ENCODE measurements around the gene CD320.
"Not testable (repeated sequence)": the region's sequence is repeated elsewhere in the genome, so short reads cannot be mapped to it uniquely, and the experiment has no call there.

Gene CD320

DNA sequence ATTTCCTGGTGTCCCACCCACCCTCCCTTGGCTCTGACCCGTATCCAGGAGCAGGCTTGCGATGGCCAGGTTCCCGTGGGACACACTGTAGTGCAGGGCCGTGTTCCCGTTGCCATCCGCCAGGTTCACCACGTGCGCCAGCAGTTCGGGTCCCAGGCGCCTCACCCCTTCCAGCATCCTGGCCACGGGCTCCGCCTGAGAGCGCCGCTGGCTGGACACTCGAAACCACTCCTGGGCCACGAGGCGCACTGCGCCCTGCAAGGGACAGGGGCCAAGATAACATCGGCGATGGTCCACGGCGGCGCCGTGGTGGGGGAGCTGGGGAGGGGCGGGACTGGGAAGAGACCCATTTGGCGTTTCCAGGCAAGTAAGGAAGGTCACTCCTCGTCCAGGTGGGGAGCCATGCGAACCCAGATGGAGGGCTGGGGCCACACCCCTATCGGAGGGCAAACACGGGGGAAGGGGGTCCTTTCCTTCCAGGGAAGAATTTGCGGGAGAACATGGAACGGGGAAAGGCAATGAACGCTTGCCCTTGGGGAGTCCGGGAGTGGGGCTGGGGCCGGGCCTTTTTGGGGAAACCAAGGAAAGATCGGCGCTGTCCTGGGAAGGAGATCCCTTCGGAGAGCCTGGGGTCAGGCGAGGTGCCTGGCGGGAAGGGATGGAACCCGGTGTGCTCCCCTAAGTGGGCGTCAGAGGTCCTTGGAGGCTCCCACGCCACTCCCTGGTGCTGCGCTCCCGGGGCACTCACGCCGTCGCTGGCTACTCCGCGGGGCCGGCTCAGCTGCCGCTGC is 25.0 kb upstream of the CD320 start:
- DNase-seq, result no peak

DNA sequence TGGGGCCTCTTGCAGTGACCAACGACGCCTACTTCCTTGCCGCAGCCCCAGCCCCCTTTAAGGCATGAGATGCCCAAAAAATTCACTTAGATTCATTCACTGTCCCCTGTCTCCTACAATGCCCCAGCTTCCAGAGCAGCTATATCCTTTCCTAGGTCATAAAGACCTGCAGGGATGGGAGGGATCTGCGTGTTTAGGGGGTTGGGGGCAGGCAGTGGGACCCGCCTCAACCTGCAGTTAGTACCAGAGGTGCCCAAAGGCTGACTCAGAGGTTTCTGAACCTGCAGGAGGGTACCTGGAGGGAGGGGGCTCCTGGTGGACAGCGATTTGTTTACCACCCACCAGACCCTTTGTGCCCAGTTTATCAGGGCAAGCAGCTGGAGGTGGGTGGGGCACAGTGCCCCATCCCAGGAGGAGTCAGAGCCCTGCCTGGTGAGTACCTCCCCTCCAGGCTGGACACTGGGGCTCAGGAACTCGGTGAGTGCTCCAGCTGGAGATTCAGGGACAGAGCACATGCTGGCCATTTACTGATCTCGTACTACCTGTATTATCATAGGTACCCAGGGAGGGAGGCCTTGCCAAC is 23.2 kb upstream of the CD320 start:
- DNase-seq, result no peak

DNA sequence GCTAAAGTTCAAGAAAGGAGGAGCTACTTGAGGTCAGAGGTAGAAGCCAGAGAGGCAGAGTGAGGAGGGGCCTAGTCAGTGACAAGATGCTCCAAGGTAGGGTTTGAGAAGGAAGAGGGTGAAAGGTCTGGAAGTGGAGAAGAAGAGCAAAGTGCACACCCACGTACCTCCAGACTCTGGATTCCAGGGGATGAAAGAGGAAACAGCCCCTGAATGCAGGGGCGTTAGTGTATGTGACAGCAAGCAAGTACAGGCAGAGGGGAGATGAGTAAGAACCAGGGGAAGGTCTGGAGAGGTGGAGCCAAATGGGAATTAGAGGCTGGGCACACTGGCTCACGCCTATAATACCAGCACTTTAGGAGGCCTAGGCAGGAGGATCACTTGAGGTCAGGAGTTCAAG is 21.8 kb upstream of the CD320 start:
- no peak for DNase-seq

DNA sequence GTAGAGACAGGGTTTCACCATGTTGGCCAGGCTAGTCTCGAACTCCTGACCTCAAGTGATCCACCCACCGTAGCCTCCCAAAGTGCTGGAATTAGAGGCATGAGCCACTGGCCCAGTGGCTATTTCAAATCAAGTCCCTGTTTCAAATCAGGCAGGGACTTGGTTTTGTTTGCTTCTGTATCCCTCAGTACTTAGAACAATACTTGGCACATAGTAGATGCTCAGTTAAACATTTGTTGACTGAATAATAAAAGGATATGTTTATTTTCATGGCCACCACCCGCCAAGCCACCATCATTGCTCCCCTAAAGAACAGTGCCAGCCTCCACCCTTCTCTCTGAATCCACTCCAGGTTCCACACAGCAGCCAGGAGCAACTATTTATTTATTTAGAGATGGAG is 17.3 kb upstream of the CD320 start:
- no peak for DNase-seq

DNA sequence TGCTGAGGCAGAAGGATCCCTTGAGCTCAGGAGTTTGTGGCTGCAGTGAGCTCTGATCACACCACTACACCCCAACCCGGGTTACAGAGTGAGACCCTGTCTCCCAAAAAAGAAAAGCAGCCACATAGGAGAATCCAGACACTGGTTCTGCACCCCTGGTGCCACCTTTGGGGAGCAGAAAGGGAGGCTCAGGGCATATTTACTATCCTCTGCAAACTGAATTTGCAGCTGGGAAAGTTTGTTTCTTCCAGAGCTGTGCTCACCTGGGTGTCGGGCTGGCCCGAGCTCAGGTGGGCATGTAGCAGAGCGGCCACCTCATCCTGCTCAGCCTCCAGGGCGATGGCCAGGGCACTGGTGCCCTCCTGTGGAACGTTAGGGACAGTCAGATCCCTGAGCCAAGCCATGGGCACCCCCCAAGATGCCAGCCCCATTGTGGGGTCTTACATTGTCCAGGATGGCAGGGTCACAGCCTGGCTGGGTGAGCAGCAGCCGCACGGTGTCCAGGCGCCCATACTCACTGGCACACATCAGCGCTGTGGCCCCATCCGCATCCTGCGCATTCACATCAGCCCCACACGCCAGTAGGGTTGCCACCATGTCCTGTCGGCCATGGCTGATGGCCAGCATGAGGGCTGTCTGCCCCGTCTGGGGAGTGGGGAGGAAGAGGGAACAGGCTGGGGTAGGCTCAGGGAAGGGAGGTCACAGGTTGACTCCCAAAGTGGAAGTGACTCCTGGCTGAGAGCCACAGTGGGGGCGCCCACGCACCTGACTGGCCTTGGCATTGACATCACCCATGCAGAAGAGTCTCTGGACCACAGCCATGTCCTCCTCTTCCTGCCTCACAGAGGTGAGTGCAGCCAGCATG is 16.3 kb upstream of the CD320 start:
- no peak for DNase-seq

DNA sequence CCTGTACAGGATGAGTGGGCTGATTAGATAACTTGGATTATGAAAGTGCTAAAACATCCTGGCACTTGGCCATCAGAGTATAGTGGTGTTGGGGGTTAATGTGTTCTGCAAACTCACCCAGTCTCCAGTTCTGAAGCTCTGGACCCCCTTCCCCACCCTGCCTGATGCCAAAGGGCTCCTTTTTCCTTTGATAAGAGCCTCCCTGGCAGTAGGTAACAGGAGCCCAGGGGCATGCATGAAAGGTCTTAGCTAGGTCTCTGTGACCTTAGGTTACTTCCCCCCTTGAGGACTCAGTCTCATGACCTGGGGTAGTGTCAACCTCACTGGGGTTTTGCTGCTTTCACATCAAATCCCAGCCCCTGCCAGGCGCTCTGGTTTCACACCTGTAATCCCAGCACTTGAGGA is 15.6 kb upstream of the CD320 start:
- no peak for DNase-seq

DNA sequence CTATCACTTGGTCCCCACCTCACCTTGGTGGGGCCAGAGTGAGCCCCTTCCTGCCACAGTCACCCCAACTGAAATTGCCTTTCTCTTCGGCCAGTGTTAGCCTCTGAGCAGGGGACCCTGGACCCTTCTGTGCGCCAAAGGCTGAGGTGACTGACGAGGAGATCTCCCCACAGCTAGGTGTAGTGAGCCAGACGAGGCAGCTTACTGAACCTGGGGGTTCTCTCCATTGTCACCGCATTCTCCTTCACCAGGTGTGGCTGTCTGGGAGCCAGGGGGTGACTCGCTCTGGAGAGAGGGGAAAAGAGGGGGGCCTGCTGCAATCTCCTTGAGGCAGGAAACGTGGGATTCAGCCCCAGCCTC is 14.5 kb upstream of the CD320 start:
- DNase-seq, result no peak

DNA sequence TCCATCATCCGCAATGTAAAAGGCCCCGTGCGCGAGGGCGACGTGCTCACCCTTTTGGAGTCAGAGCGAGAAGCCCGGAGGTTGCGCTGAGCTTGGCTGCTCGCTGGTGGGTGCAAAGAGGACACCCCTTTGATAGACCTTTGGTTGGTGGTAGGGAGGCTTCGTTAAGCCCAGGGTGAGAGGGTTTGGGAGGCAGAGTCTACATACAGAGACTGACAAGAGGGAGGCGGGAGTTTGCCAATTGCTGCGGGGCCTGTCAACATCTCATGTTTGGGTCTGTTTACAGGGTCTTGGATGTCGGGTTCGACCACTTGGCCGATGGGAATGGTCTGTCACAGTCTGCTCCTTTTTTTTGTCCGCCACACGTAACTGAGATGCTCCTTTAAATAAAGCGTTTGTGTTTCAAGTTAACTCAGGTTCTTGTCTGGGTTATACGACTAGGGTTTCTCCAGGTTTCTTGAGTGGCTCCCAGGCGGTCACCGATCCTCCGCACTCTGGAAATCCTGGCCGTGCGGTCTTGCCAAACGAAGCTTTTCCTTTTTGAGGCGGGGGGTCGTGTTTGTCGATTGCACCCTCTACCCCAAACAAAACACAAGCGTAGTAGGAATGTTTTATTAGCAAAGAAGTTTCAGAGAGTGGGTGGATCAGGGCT is 14.0 kb upstream of the CD320 start:
- no peak for DNase-seq

DNA sequence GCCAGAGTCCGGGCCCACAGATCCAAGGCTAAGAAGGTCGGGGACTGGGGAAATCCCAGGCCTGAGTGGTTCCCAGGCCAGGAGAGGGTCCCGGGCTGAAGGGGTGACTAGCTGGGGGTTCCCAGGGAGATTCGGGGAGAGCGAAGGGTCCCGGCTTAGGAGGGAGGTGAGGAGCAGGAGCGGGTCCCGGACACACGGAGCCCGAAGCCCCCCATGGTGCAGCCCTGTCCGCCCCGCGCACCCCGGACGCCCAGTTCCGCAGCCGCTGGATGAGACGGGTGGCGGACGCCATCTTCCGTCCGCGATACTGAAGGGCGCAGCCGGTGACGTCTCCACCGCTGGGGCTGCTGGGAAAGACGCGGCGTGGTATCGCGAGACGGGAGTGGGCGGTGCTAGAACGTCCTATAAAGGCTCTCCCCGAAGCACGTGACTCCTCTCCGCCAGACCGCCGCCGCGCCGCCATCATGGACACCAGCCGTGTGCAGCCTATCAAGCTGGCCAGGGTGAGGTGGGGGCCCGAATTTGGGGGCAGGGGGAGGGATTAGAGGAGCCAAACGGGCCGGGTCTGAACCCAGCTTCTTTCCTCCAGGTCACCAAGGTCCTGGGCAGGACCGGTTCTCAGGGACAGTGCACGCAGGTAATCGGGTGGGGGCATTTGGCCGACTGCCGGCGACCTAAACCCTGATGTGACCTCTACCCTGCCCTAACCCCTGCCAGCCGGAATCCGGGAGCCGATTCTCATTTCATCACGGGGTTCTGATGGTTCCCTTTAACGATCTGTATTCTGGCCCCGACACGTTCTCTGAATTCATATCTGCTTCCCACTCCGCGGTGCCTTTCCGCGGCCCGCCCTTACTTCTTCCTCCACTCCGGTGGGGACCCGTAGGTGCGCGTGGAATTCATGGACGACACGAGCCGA is 13.2 kb upstream of the CD320 start, which contains the start of the genes NDUFA7 and RPS28:
Gene NDUFA7, minus strand, starts transcription at position 309 of the 919 bp plus-strand sequence. Its CDS starts 17 bp downstream, at position 292.
Gene RPS28, plus strand, starts transcription at position 430 of the 919 bp plus-strand sequence. Its CDS starts 35 bp downstream, at position 465.
- DNase-seq, result peak; percentile 88 to 89

DNA sequence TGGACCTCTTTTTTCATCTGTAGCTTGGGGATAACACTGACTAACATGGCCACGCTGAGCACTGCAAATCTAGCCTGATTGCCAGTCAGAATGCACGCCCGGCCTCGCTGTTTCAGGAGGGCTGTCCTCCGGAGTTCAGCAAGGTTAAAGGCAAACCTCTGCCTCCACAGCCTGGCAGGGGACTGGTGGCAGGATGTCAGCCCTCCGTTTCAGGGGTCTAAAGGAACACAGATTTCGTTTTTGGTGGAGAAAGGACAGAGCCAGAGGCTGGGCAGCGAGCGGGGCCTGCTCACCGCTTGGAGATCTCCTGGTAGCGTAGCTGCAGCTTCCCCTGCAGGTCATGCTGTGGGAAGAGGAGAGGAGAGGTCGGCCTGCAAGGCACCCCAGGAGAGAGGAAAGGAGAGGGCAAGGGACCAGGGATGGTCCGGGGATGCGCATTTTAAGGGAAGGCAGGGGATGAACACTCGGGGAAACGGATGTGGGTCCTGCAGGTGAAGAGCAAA is 12.5 kb upstream of the CD320 start:
- no peak for DNase-seq

DNA sequence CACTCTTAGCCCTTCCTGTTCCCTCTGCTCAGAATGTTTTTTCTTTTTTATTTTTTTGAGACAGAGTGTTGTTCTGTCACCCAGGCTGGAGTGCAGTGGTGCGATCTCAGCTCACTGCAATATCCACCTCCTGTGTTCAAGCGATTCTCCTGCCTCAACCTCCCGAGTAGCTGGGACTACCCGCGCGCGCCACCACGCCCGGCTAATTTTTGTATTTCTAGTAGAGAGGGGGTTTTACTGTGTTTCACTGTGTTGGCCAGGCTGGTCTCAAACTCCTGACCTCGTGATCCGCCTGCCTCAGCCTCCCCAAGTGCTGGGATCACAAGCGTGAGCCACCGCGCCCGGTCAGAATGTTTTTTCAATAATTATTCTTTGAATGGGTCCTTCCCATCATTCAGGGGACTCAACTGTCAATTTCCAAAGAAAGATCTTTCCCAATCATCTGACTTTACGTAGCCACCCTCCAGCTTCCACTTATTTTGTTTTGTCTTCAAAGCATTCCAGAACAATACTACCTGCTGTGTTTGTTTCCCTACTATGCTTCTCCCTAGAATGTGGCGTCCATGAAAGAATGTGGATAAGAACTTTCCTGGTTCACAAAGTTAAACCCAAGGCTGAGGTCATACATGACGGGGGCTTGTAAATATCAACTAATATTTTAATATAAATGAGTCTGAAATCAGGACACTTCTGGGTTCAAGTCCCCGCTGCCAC is 11.8 kb upstream of the CD320 start:
- no peak for DNase-seq

DNA sequence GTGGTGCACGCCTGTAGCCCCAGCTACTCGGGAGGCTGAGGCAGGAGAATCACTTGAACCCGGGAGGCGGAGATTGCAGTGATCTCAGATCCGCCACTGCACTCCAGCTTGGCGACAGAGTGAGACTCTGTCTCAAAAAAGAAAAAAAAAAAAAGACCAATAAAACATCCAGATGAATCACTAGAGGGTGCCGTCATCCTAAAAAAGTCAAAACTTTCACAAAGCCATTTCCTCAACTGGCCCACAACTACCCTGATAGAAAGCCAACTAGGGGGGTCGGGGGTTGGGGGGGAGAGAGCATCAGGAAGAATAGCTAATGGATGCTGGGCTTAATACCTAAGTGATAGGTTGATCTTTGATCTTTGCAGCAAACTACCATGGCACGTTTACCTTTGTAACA is 10.7 kb upstream of the CD320 start:
- not testable (repeated sequence) for DNase-seq

DNA sequence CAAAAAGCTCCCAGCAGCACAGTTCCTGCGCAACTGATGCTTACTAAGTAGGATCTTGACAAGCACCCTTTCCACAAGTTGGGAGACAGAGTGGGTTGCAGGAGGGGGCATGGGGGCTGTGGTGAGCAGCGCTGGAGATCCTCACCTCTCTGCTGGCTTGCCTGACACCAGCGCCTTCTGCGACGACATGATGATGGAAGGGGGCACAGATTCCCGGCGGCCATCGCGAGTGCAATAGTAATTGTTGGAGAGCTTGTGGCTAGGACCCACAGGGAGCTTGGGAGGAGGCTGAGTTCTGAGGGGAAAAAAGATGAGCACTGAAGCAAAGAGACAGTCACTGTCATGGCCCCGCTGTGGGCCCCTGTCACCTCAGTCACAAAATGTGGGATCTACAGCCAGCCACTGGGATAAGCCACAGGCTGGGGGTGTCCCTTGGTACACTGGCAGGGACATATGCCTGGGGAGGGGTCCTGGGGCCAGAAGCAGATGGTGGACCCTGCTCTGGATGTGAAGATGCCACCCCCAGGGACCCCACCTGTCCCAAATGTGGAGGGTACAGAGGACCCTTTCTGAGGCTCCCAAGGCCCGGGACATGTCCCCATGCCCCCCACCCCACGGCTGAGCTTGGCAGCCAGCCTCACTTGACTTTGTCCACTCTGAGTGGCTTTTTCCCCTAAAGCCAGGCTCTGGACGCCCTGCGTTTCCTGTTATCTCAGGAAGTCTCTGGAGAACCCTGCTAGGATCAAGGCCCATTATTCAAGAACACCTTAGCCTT is 8.4 kb upstream of the CD320 start:
- no peak for DNase-seq

DNA sequence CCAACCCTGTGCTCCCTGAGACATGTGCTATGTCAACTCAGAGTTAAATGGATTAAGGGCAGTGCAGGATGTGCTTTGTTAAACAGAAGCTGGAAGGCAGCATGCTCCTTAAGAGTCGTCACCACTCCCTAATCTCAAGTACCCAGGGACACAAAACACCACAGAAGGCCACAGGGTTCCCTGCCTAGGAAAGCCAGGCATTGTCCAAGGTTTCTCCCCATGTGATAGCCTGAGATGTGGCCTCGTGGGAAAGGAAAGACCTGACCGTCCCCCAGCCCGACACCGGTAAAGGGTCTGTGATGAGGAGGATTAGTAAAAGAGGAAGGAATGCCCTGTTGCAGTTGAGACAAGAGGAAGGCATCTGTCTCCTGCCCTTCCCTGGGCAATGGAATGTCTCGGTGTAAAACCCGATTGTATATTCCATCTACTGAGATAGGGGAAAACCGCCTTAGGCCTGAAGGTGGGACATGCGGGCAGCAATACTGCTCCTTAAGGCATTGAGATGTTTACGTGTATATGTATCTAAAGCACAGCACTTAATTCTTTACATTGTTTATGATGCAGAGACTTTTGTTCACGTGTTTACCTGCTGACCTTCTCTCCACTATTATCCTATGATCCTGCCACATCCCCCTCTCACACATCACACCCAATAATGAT is 7.0 kb upstream of the CD320 start:
- not testable (repeated sequence) for DNase-seq

DNA sequence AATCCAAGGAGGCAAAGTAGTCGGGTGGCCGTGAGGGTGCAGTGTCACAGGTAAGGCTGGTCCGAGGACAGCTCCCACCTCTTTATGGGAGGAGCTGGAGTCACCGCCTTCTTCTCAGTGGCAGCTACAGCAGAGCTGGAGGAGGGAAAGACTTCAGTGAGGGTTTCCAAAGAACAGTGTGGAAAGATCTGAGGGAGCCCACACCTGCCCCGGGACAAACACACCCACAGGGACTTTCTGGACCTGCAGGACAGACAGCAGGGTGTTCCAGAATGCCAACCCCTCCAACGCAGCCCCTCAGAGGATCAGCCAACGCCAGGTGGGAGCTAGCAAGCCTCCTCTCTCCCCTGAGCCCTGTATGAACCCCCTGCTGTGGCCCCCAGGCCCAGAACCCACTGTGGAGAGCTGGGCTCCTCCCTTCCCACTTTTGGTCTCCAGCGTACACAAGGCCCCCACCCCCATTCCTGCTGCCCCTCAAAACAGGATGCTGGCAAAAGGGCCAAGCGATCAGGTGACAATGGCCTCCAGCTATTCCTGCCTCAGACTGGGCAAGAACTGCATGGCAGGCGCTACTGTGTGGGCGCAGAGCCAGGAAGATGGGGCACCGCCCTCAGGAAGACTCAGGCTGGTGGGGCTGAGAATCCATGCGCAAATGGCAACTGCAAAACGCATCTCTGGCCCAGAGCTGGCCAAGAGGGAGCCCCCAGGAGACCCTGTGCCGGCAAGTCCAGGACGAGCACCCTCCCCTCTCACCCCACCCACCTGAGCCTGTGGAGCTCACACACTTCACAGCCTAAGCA is 3.5 kb upstream of the CD320 start:
- no peak for DNase-seq

DNA sequence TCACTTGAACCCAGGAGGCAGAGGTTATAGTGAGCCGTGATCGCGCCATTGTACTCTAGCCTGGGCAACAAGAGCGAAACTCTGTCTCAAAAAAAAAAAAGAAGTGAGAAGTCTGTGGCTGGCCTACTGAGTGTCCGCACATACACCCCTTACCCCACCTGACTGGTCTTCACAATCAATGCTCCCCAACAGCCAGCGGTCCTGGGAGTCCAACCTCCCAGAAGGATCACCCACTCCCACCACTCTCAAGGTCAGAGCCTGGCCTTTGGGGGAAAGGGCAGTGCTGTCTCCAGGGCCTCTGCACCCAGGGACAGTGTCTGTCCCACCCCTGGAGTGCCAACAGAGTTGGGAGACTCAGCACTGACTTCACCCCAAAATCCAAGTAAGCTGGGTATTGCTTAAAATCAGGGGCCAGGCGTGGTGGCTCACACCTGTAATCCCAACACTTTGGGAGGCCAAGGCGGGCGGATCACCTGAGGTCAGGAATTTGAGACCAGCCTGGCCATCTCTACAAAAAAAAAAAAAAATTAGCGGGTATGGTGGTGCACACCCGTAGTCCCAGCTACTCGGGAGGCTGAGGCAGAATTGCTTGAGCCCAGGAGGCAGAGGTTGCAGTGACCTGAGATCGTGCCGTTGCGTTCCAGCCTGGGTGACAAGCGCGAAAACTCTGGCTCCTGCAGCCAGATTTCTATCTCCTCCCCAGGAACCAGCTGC is 2.3 kb upstream of the CD320 start:
- DNase-seq, result no peak

DNA sequence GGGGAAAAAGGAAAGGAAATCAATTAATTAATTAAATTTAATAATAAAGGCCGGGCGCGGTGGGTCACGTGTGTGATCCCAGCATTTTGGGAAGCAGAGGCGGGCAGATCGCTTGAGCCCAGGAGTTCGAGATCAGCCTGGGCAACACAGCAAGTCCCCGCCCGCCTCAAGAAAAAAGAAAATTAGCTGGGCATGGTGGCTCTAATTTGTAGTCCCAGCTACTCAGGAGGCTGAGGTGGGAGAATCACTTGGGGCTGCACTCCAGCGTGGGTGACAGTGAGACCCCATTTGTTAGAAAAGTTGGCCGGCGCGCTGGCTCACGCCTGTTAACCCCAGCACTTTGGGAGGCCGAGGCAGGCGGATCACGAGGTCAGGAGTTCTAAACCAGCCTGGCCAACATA is 733 bp upstream of the CD320 start:
- DNase-seq, result no peak

DNA sequence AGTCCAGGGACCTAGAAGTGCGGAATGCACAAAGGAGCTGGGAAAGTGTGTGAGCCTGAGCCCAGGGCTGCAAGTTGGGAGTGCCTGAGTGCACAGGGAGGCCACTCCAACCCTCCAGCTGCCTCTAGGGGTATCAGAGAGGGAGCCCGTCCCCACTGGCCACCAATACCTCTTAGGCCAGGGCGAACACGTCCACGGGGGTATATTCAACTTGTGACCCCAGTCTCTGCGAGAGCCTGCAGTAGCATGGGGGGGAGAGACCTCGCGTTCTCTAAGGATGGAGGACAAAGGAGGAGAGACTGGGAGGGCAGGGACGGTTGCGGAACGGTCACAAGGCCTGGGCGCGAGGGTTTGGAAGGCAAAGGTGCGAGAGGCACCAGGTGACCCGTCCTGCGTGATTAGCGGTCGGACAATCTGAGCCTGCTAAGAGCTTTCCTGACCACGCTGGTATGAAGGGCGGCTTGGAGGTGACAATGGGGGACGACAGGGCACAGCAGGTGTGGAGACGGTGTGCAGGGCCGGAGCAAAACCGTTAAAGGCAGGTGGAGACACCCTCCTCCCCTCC is 676 bp downstream of the CD320 start:
- DNase-seq, result no peak

Measured in SHP77 (cell line).